OCI-LY7 (cell line): ENCODE data around the gene KRTAP13-2. TPM values are rescaled to one million over a fixed set of nuclear protein-coding genes. Genes with fewer than 3 reads are reported as not detected.

Experiments used
- BruUV-seq: library from RNA; stranded (reverse); fragments of 400-500 nt; replicated peaks from 2 replicates; lab custom pipeline; 2021; lab: Mats Ljungman, UMichigan
- CTCF ChIA-PET: fragments of 300-600 bp; sonication (Branson Sonifier 250); formaldehyde crosslinking; loops from one replicate; lab custom pipeline; 2022; ENCODE audit warnings: antibody characterized with exemption; ENCODE audit not compliant: unreplicated experiment; lab: Charles Lee
- POLR2A ChIA-PET: fragments of 300-600 bp; sonication (Branson Sonifier 250); formaldehyde crosslinking; loops from one replicate; lab custom pipeline; 2022; ENCODE audit warnings: antibody characterized with exemption; lab: Charles Lee
- DNase-seq: peaks from one replicate; pipeline ENCODE4 v3.0.0-alpha.2; 2015; ENCODE audit warnings: low spot score
- H2AFZ ChIP-seq: fragments of 200-600 bp; sonication (generic), shearing (Covaris generic); 2 replicates; pipeline ENCODE4 v1.6.1; 2014; ENCODE audit warnings: mild to moderate bottlenecking, antibody characterized with exemption, low read length, moderate library complexity
- H3K27ac ChIP-seq: fragments of 200-600 bp; sonication (generic); 2 replicates; pipeline ENCODE4 v1.5.1; 2014; ENCODE audit warnings: mixed run types, low read depth, mild to moderate bottlenecking, moderate library complexity, low read length, inconsistent platforms; ENCODE audit not compliant: poor library complexity, severe bottlenecking
- H3K36me3 ChIP-seq: fragments of 200-600 bp; sonication (generic); 2 replicates; pipeline ENCODE4 v1.6.1; 2014; ENCODE audit warnings: mild to moderate bottlenecking, antibody characterized with exemption, low read length, moderate library complexity, mixed read lengths; ENCODE audit not compliant: insufficient read depth
- H3K4me1 ChIP-seq: fragments of 200-600 bp; sonication (generic); 2 replicates; pipeline ENCODE4 v1.5.1; 2014; ENCODE audit warnings: mild to moderate bottlenecking, low read length; ENCODE audit not compliant: insufficient read depth, poor library complexity, severe bottlenecking
- H3K4me2 ChIP-seq: fragments of 200-600 bp; sonication (generic); 2 replicates; pipeline ENCODE4 v1.6.1; 2014; ENCODE audit warnings: mild to moderate bottlenecking, low read length
- H3K4me3 ChIP-seq: fragments of 200-600 bp; sonication (generic); 2 replicates; pipeline ENCODE4 v1.5.1; 2014; ENCODE audit warnings: mild to moderate bottlenecking, low read depth, low read length; ENCODE audit not compliant: poor library complexity, severe bottlenecking
- H3K79me2 ChIP-seq: fragments of 200-600 bp; sonication (generic); 2 replicates; pipeline ENCODE4 v1.6.1; 2016; ENCODE audit warnings: low read depth, mild to moderate bottlenecking, low read length, moderate library complexity, mixed read lengths; ENCODE audit not compliant: insufficient read depth
- H3K9me2 ChIP-seq: fragments of 200-600 bp; sonication (generic); 2 replicates; pipeline ENCODE4 v1.6.1; 2016; ENCODE audit warnings: mild to moderate bottlenecking, low read length, mixed read lengths; ENCODE audit not compliant: insufficient read depth
- H3K9me3 ChIP-seq: fragments of 200-600 bp; sonication (generic); 2 replicates; pipeline ENCODE4 v1.6.1; 2014; ENCODE audit warnings: mild to moderate bottlenecking, mixed run types, low read length, mixed read lengths
- H4K20me1 ChIP-seq: fragments of 200-600 bp; sonication (generic); 2 replicates; pipeline ENCODE4 v1.6.1; 2014; ENCODE audit warnings: mild to moderate bottlenecking, antibody characterized with exemption, low read length, moderate library complexity, mixed read lengths; ENCODE audit not compliant: insufficient read depth
- CTCF ChIP-seq: fragments of 200-600 bp; sonication (generic); conservative IDR thresholded peaks from 2 replicates; pipeline ENCODE4 v1.5.1; 2014; ENCODE audit warnings: mild to moderate bottlenecking, antibody characterized with exemption, low read length, moderate library complexity, mixed read lengths
- EZH2phosphoT487 ChIP-seq: fragments of 200-600 bp; sonication (generic); IDR thresholded peaks from 2 replicates; pipeline ENCODE4 v1.6.1; 2018; ENCODE audit warnings: low read depth, borderline replicate concordance, mild to moderate bottlenecking, mixed run types, antibody characterized with exemption, low read length, moderate library complexity, mixed read lengths
- intact Hi-C: fragments of 100-400 bp; cut with micrococcal nuclease; formaldehyde crosslinking; loops from one replicate; pipeline ENCODE4 v1.10.0; 2022; ENCODE audit not compliant: unreplicated experiment
- total RNA-seq, 2 experiments: library from RNA; depleted of rRNA in 1 of 2; stranded (reverse); fragments of >200 nt in 1 of 2; shearing (Covaris generic) in 1 of 2; gene quantifications; 2 replicates each; pipeline ENCODE4 v1.2.3, GENCODE V29; 2014 to 2022

KRTAP13-2 gene
- total RNA-seq, 2 experiments from 2014 or later = not detected

GRCh38 chr21:30382201-30382600 is 10.1 kb upstream of the KRTAP13-2 start:
- BruUV-seq = no TSS peak
- H3K9me3 ChIP-seq = no peaks in the 10 kb centered on the region

GRCh38 chr21:30355906-30356305 is 16.2 kb downstream of the KRTAP13-2 start:
- Histone ChIP-seq H3K9me3 (no peaks in the 10 kb centered on the region), H3K4me3 (no peak overlapping the region), H3K9me2 (no peaks in the 10 kb centered on the region), H2AFZ (no peak overlapping the region), H3K4me2 (no peak overlapping the region), H3K36me3 (no peaks in the 10 kb centered on the region), H4K20me1 (no peaks in the 10 kb centered on the region), H3K79me2 (no peaks in the 10 kb centered on the region), H3K27ac (no peak overlapping the region), H3K4me1 (no peaks in the 10 kb centered on the region)
- intact Hi-C loops = no loop called here
- BruUV-seq = no TSS peak
- no peak for TF ChIP-seq CTCF
- TF ChIP-seq EZH2phosphoT487 = no peak
- DNase-seq = no peak
- POLR2A ChIA-PET = interaction anchor here (0.7 kb wide), 1 partner anchor 10 kb away, joined by 3 read pairs; no protein-coding TSS in a partner anchor
- CTCF ChIA-PET = no interaction called here

More at GRCh38 chr21:30382201-30382600, 10.1 kb upstream of the KRTAP13-2 start:
- H3K4me2 ChIP-seq = no peak overlapping the region
- POLR2A ChIA-PET = no interaction called here
- CTCF ChIA-PET = no interaction called here
- no peak overlapping the region for H3K27ac ChIP-seq
- intact Hi-C loops = no loop called here
- no peaks in the 10 kb centered on the region for H3K36me3 ChIP-seq
- TF ChIP-seq CTCF = no peak
- TF ChIP-seq EZH2phosphoT487 = no peak
- H2AFZ ChIP-seq = no peak overlapping the region
- no peaks in the 10 kb centered on the region for H3K4me1 ChIP-seq
- H3K79me2 ChIP-seq = no peaks in the 10 kb centered on the region
- H4K20me1 ChIP-seq = no peaks in the 10 kb centered on the region
- H3K4me3 ChIP-seq = no peak overlapping the region
- H3K9me2 ChIP-seq = no peaks in the 10 kb centered on the region
- DNase-seq = no peak

- Histone ChIP-seq H2AFZ (no peak overlapping the region), H3K9me3 (no peaks in the 10 kb centered on the region), H3K9me2 (no peaks in the 10 kb centered on the region), H3K4me3 (no peak overlapping the region), H3K4me2 (no peak overlapping the region), H3K4me1 (no peaks in the 10 kb centered on the region), H3K27ac (no peak overlapping the region), H3K79me2 (no peaks in the 10 kb centered on the region), H4K20me1 (no peaks in the 10 kb centered on the region), H3K36me3 (no peaks in the 10 kb centered on the region)
- BruUV-seq = no TSS peak
- intact Hi-C loops = no loop called here
- ChIA-PET CTCF (no interaction called here), POLR2A (no interaction called here)
- DNase-seq = no peak
- TF ChIP-seq EZH2phosphoT487 = no peak
Observed at GRCh38 chr21:30354308-30355005, 17.6 kb downstream of the KRTAP13-2 start.
